ENCODE data around the gene SLC41A2.

DNA sequence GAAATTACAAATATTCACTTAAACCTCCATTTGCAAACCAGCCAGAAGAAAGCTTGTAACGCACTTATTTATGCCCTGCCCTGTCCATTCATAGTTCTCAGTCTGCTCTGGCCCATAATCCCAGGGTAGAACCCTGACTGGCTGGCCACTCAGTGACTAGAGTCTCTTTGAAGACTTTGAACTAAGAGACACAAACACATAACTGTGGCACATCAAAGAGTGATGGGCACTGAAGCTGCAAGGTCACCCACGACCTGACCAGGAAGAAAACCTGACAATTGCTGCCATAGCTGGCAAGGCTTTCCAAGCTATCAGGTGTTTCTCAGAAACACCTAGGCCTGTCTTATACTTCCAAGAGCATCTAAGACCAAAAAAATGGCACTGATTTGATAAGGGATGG is 28.7 kb downstream of the SLC41A2 start:
- TF ChIP-seq EZH2phosphoT487 (IDR thresholded peaks at IDR 0.05; ENCODE audit: insufficient read depth, low read depth): no peak
- no peak for TF ChIP-seq EZH2 (IDR thresholded peaks at IDR 0.05; ENCODE audit: insufficient read depth, poor library complexity, severe bottlenecking)

Measured in GM23248 (cell line).